Measurements from ENCODE around the gene BICC1.

- TF ChIP-seq GATA2 (IDR thresholded peaks at IDR 0.05; ENCODE audit: low read depth, low read length) (no peak), GATA3 (IDR thresholded peaks at IDR 0.05; ENCODE audit: low read depth, low read length) (no peak)
Measured at GRCh38 chr10:58516671-58517070, 4.0 kb downstream of the BICC1 start.
